Tibial nerve (tissue), 4 donors: ENCODE data around the gene TBC1D1.

Experiments used
- CTCF ChIP-seq, 5 experiments: fragments of 200-600 bp in 3 of 5; fragments of 450-650 bp in 2 of 5; sonication (generic) in 3 of 5; IDR thresholded peaks; one replicate each; pipeline ENCODE4 v1.5.1; 2016 to 2019; ENCODE audit warnings: antibody characterized with exemption in 5 of 5, mild to moderate bottlenecking in 3 of 5, moderate library complexity in 2 of 5
- EP300 ChIP-seq, 2 donors: sonication (generic); formaldehyde crosslinking; IDR thresholded peaks; one replicate each; pipeline ENCODE4 v1.6.1; 2017; ENCODE audit warnings: antibody characterized with exemption in 2 of 2, mild to moderate bottlenecking in 1 of 2
- POLR2A ChIP-seq, 2 donors: fragments of 450-650 bp; IDR thresholded peaks; one replicate each; pipeline ENCODE4 v1.6.1; 2017; ENCODE audit warnings: antibody characterized with exemption in 2 of 2, mild to moderate bottlenecking in 2 of 2, moderate library complexity in 2 of 2

DNA sequence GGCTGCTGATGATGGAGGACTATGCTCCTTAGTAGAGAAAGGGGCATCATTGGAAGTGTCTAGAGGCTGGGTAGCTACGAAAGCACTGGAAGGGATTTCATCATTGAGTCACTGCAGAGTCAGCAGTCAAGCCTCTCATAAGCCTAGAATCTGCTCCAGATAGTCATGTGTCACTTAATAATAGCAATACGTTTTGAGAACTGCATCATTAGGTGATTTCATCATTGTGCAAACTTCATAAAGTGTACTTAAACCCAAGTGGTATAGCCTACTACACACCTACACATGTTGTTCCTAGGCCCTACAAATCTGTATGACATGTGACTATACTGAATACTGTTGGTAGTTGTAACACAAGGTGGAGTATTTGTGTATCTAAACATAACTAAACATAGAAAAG, 234.9 kb downstream of the TBC1D1 start:
- TF ChIP-seq CTCF (IDR thresholded peaks at IDR 0.05), result no peak
- no peak for TF ChIP-seq POLR2A (IDR thresholded peaks at IDR 0.05)
- no peak for TF ChIP-seq EP300 (IDR thresholded peaks at IDR 0.05)
